Measurements from ENCODE around the gene DNAI2.

Gene DNAI2

GRCh38 chr17:74351552-74352210 is 77.6 kb downstream of the DNAI2 start:
- Histone ChIP-seq H3K4me3 (ENCODE audit: extremely low read depth, insufficient read depth, low read length, poor library complexity, severe bottlenecking) (no peak overlapping the region), H3K4me1 (ENCODE audit: control insufficient read depth, insufficient read depth, low read length, poor library complexity, severe bottlenecking) (no peaks in the 10 kb centered on the region), H3K27ac (ENCODE audit: low read depth, low read length, severe bottlenecking) (no peak overlapping the region), H3K9me3 (ENCODE audit: control insufficient read depth, low read length) (no peaks in the 10 kb centered on the region), H3K36me3 (ENCODE audit: control insufficient read depth, insufficient read depth, low read length) (no peaks in the 10 kb centered on the region)
- 4 to 6% methylated on average over 52 to 55 of the region's 55 CpGs for WGBS, 2 experiments (ENCODE audit: insufficient coverage in 2 of 2)

DNA sequence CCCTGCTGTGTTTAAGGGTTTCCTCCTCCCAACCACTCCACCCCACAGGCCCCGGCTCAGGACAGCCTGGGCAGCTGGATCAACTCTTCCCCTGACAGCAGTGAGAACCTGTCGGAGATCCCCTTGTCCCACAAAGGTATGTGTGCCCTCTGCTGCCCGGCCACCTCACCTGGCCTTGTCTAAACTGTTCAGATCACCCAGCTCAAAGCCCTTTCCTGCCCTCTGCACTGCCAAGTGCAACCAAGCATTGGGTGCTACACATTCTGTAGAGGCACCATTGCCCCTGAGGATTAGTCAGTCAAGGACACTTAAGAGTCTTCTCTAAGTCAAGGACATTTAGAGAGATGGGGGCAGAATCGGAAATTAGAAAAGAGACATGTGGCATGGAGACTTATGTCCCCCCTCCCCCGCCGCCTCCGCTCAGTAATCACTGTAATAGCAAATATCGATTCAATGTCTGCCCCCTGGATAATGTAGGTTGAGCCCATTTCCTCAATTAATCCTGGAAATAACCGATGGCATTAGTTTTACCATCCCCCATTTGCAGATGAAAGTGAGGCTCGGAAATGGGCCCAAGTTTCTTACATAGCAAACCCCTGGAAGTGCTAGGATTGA is 79.5 kb downstream of the DNAI2 start:
- 75 to 90% methylated on average over 9 to 10 of the region's 10 CpGs for WGBS, 2 experiments (ENCODE audit: insufficient coverage in 2 of 2)
- Histone ChIP-seq H3K4me1 (ENCODE audit: control insufficient read depth, insufficient read depth, low read length, poor library complexity, severe bottlenecking) (no peaks in the 10 kb centered on the region), H3K9me3 (ENCODE audit: control insufficient read depth, low read length) (no peaks in the 10 kb centered on the region), H3K27ac (ENCODE audit: low read depth, low read length, severe bottlenecking) (no peak overlapping the region), H3K4me3 (ENCODE audit: extremely low read depth, insufficient read depth, low read length, poor library complexity, severe bottlenecking) (no peak overlapping the region), H3K36me3 (ENCODE audit: control insufficient read depth, insufficient read depth, low read length) (no peaks in the 10 kb centered on the region)

DNA sequence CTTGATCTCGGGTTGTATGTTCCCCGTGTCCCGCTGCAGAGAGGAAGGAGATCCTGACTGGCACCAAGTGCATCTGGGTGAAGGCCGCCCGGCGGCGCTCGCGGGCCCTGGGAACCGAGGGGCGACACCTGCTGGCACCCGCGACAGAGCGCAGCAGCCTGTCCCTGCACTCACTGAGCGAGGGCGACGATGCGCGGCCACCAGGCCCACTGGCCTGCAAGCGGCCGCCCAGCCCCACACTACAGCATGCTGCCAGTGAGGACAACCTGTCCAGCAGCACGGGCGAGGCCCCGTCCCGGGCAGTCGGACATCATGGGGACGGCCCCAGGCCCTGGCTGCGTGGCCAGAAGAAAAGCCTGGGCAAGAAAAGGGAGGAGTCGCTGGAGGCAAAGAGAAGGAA is 80.1 kb downstream of the DNAI2 start:
- H3K4me1 ChIP-seq (ENCODE audit: control insufficient read depth, insufficient read depth, low read length, poor library complexity, severe bottlenecking): no peaks in the 10 kb centered on the region
- H3K4me3 ChIP-seq (ENCODE audit: extremely low read depth, insufficient read depth, low read length, poor library complexity, severe bottlenecking): no peak overlapping the region
- 11 to 14% methylated on average over 20 to 29 of the region's 29 CpGs for WGBS, 2 experiments (ENCODE audit: insufficient coverage in 2 of 2)
- no peak overlapping the region for H3K27ac ChIP-seq (ENCODE audit: low read depth, low read length, severe bottlenecking)
- no peaks in the 10 kb centered on the region for H3K36me3 ChIP-seq (ENCODE audit: control insufficient read depth, insufficient read depth, low read length)
- H3K9me3 ChIP-seq (ENCODE audit: control insufficient read depth, low read length): no peaks in the 10 kb centered on the region

DNA sequence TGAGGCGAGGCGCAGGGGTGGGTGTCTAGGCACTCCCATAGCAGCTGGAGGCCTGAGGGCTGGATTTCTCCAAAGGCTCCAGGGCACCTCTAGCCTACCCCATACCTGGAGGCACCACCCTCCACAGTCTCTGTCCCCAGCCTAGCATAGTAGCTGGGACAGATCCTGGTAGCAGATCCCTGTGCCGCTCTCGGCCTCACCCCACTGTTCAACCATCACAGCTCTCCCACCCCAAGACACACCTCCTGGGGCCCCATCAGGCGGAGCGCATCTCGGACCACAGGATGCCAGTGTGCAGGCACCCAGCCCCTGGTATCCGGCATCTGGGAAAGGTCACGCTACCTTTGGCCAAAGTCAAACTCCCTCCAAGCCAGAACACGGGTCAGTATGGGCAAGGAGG is 80.5 kb downstream of the DNAI2 start:
- 84% methylated on average over 6 to 8 of the region's 10 CpGs for WGBS, 2 experiments (ENCODE audit: insufficient coverage in 2 of 2)
- no peak overlapping the region for H3K27ac ChIP-seq (ENCODE audit: low read depth, low read length, severe bottlenecking)
- no peaks in the 10 kb centered on the region for H3K36me3 ChIP-seq (ENCODE audit: control insufficient read depth, insufficient read depth, low read length)
- no peaks in the 10 kb centered on the region for H3K9me3 ChIP-seq (ENCODE audit: control insufficient read depth, low read length)
- H3K4me1 ChIP-seq (ENCODE audit: control insufficient read depth, insufficient read depth, low read length, poor library complexity, severe bottlenecking): no peaks in the 10 kb centered on the region
- no peak overlapping the region for H3K4me3 ChIP-seq (ENCODE audit: extremely low read depth, insufficient read depth, low read length, poor library complexity, severe bottlenecking)

DNA sequence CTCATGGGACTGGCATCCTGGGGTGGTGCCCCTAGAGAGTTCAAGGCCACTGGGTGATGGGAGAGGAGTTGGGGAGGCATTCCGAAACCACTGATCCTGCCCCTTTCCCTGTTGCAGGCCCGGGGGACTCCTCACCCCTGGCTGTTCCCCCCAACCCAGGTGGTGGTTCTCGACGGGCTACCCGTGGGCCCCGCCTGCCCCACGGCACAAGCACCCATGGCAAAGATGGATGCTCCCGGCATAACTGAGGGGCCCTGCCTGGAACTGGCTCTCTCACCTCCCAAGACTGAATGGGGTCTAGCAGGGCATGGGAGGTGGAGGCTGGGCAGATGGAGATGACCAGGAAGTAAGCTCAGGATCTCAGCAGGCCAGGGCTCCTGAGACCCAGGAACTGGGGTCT is 81.0 kb downstream of the DNAI2 start:
- Histone ChIP-seq H3K9me3 (ENCODE audit: control insufficient read depth, low read length) (no peaks in the 10 kb centered on the region), H3K4me1 (ENCODE audit: control insufficient read depth, insufficient read depth, low read length, poor library complexity, severe bottlenecking) (no peaks in the 10 kb centered on the region), H3K4me3 (ENCODE audit: extremely low read depth, insufficient read depth, low read length, poor library complexity, severe bottlenecking) (no peak overlapping the region), H3K36me3 (ENCODE audit: control insufficient read depth, insufficient read depth, low read length) (no peaks in the 10 kb centered on the region), H3K27ac (ENCODE audit: low read depth, low read length, severe bottlenecking) (no peak overlapping the region)
- 76 to 93% methylated on average over 4 to 6 of the region's 8 CpGs for WGBS, 2 experiments (ENCODE audit: insufficient coverage in 2 of 2)

GRCh38 chr17:74356646-74357465 is 82.8 kb downstream of the DNAI2 start:
- Histone ChIP-seq H3K36me3 (ENCODE audit: control insufficient read depth, insufficient read depth, low read length) (no peaks in the 10 kb centered on the region), H3K4me3 (ENCODE audit: extremely low read depth, insufficient read depth, low read length, poor library complexity, severe bottlenecking) (peak overlapping the region; percentile 19), H3K4me1 (ENCODE audit: control insufficient read depth, insufficient read depth, low read length, poor library complexity, severe bottlenecking) (peaks cover 4% of the 10 kb centered on the region), H3K27ac (ENCODE audit: low read depth, low read length, severe bottlenecking) (no peak overlapping the region), H3K9me3 (ENCODE audit: control insufficient read depth, low read length) (no peaks in the 10 kb centered on the region)
- 6% methylated on average over 90 to 105 of the region's 105 CpGs for WGBS, 2 experiments (ENCODE audit: insufficient coverage in 2 of 2)

DNA sequence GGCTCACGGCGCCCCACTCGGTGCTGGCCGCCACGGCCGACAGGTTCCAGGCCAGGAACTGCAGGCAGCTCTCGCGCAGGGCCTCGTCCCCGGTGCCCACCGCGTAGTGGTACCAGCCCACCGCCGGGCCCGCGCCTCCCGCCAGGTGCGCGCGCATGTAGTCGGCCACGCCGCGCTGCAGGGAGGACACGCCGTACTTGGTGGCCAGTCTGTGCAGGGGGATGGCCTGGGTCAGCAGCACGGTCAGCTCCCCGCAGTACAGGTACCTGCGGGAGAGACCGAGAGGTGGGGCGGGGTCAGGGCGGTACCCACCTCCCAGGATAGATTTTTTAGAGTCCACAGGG is 83.4 kb downstream of the DNAI2 start:
- H3K36me3 ChIP-seq (ENCODE audit: control insufficient read depth, insufficient read depth, low read length): no peaks in the 10 kb centered on the region

GRCh38 chr17:74358697-74359096 is 84.7 kb downstream of the DNAI2 start:
- WGBS, 2 experiments (ENCODE audit: insufficient coverage in 2 of 2): 78 to 84% methylated on average over 9 of the region's 9 CpGs
- Histone ChIP-seq H3K36me3 (ENCODE audit: control insufficient read depth, insufficient read depth, low read length) (no peaks in the 10 kb centered on the region), H3K4me3 (ENCODE audit: extremely low read depth, insufficient read depth, low read length, poor library complexity, severe bottlenecking) (no peak overlapping the region), H3K4me1 (ENCODE audit: control insufficient read depth, insufficient read depth, low read length, poor library complexity, severe bottlenecking) (peaks cover 9% of the 10 kb centered on the region), H3K9me3 (ENCODE audit: control insufficient read depth, low read length) (no peaks in the 10 kb centered on the region), H3K27ac (ENCODE audit: low read depth, low read length, severe bottlenecking) (no peak overlapping the region)

More for the DNA sequence above, 83.4 kb downstream of the DNAI2 start:
- WGBS, 2 experiments (ENCODE audit: insufficient coverage in 2 of 2): 44 to 45% methylated on average over 31 to 32 of the region's 32 CpGs
- Histone ChIP-seq H3K27ac (ENCODE audit: low read depth, low read length, severe bottlenecking) (no peak overlapping the region), H3K4me3 (ENCODE audit: extremely low read depth, insufficient read depth, low read length, poor library complexity, severe bottlenecking) (peak overlapping the region; percentile 19), H3K4me1 (ENCODE audit: control insufficient read depth, insufficient read depth, low read length, poor library complexity, severe bottlenecking) (peaks cover 6% of the 10 kb centered on the region), H3K9me3 (ENCODE audit: control insufficient read depth, low read length) (no peaks in the 10 kb centered on the region)

GRCh38 chr17:74359916-74360315 is 85.9 kb downstream of the DNAI2 start:
- no peaks in the 10 kb centered on the region for H3K9me3 ChIP-seq (ENCODE audit: control insufficient read depth, low read length)
- WGBS, 2 experiments (ENCODE audit: insufficient coverage in 2 of 2): 94 to 98% methylated on average over 22 of the region's 22 CpGs
- H3K4me3 ChIP-seq (ENCODE audit: extremely low read depth, insufficient read depth, low read length, poor library complexity, severe bottlenecking): no peak overlapping the region
- peaks cover 9% of the 10 kb centered on the region for H3K4me1 ChIP-seq (ENCODE audit: control insufficient read depth, insufficient read depth, low read length, poor library complexity, severe bottlenecking)
- no peaks in the 10 kb centered on the region for H3K36me3 ChIP-seq (ENCODE audit: control insufficient read depth, insufficient read depth, low read length)
- H3K27ac ChIP-seq (ENCODE audit: low read depth, low read length, severe bottlenecking): no peak overlapping the region

GRCh38 chr17:74360899-74361229 is 86.8 kb downstream of the DNAI2 start:
- WGBS, 2 experiments (ENCODE audit: insufficient coverage in 2 of 2): 65% methylated on average over 6 to 7 of the region's 7 CpGs
- H3K9me3 ChIP-seq (ENCODE audit: control insufficient read depth, low read length): no peaks in the 10 kb centered on the region
- H3K4me1 ChIP-seq (ENCODE audit: control insufficient read depth, insufficient read depth, low read length, poor library complexity, severe bottlenecking): peaks cover 9% of the 10 kb centered on the region
- peak overlapping the region; percentile 30 for H3K27ac ChIP-seq (ENCODE audit: low read depth, low read length, severe bottlenecking)
- no peak overlapping the region for H3K4me3 ChIP-seq (ENCODE audit: extremely low read depth, insufficient read depth, low read length, poor library complexity, severe bottlenecking)
- H3K36me3 ChIP-seq (ENCODE audit: control insufficient read depth, insufficient read depth, low read length): no peaks in the 10 kb centered on the region
